GM21737 (cell line): Measurements from ENCODE around the gene TENM3.

Experiments
- ATAC-seq: cut with Tn5 transposase; IDR thresholded peaks from one replicate; pipeline ENCODE4 v1.9.1; 2021; ENCODE audit warnings: mild to moderate bottlenecking, moderate library complexity; ENCODE audit not compliant: unreplicated experiment

The TENM3 gene

DNA sequence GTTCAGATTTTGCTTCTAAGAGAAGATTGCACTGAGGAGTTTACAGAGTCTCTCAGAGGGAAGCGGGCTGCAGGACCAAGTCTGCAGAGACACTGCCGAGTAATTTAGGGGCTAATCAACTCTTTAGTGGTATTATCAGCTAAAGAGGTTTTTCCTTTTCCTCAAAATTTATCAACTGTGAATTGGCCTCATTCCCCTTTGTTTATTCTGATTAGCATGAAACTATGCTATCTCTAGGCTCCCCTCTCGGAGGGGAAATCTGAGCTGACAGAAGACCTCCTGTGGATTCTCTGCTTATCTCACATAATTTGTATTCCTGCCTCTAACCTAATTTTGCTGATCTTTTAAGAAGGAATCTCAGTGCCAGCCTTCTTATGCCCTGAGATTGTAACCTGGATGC lies 473.0 kb downstream of the TENM3 start:
- ATAC-seq: no peak

DNA sequence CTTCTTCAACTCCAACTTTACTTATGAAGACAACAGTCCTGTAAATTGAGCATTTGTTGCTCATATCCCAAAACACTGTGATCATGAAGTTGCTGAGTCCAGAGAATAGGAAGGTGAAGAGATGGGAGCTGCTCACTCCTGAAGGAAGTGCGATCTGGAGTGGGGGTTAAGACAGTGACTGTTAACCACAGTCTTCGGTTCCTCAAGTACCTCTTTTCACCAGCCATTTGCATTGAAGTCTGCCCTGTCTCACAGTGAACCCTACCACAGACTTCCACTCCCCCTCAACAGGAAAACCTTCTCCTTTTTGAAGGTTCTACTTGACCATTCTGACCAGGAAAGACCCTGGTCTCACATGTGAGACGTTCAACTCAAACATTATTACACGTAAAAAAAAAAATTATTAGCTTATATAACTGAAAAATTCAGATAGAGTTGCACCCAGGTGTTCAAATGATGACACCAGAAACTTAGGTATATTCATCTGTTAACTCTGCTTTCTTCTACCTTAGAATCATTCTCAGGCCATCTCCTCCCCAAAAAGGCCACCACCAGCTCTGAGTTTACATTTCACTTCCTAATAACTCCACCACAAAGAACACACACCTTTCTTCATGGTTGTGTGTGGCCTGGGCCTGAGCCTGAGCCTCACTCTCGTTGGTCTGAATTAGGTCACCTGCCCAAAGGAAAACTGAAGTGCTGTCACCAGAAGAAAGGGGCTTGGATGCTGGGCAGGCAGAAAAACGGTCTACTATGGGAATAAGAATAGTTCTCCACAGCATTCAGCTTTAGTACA lies 474.8 kb downstream of the TENM3 start:
- no peak for ATAC-seq

DNA sequence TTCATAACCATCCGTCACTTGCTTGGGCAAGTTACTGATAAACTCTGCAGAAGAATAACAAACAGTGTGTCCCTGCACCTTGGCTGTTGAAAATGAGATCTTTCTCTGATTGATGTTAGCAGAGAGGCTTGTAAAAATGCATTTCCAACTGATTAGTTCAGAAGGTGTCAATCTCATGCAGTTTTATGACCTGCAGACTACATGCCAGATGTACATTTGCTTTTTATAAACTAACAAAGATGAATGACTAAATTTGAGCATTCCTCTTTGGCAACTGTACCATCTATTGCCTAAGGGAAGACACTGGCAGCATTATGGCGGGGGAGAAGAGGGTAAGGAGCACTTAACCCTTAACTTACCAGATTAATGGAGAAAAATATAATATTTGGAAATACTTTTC lies 481.2 kb downstream of the TENM3 start:
- no peak for ATAC-seq

DNA sequence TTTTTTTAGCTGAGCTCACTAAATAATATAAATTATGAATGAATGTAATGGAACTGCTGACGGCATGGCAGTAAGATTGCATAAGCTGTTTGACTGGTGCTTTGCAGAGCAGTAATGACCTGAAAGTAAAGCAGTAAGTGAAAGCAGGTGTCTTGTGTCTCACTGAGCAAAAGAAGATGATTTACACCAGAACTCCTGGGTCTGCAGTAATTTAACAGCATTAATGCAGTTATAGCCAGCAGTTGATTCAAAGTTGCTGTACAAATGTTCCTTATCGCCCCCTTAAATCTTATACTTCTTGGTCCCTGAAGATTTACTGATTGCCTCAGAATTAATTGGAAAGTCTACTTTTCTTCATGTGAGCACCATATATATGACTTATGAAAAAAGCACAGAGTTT lies 486.3 kb downstream of the TENM3 start:
- no peak for ATAC-seq

DNA sequence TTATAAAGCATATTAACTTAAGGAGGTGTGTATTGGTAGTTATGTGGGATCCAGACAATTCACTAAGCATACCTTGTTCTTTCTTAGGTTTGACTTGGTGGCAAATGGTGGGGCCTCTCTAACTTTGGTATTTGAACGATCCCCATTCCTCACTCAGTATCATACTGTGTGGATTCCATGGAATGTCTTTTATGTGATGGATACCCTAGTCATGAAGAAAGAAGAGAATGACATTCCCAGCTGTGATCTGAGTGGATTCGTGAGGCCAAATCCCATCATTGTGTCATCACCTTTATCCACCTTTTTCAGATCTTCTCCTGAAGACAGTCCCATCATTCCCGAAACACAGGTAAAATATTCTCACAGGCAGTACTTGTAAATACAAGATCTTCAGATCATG lies 487.6 kb downstream of the TENM3 start:
- ATAC-seq: no peak

DNA sequence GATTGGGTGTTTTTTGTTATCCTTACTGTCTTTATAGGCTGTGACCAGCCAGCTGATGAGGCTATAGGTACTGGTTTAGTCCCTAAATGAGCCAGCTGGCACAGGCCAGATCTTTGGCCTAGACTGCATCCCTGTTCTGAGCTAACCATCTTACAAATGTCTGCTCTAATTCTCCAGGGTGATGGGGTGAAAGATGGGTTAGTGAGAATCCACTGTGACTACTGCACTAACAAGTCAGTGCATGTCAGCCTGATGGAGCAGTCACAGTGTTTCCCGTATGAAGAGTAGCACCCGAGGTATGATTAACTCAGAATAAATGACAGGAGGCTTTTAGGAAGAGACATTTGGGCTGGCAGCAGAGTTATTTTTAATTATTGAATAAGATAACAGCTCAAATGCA lies 493.0 kb downstream of the TENM3 start:
- ATAC-seq: no peak

DNA sequence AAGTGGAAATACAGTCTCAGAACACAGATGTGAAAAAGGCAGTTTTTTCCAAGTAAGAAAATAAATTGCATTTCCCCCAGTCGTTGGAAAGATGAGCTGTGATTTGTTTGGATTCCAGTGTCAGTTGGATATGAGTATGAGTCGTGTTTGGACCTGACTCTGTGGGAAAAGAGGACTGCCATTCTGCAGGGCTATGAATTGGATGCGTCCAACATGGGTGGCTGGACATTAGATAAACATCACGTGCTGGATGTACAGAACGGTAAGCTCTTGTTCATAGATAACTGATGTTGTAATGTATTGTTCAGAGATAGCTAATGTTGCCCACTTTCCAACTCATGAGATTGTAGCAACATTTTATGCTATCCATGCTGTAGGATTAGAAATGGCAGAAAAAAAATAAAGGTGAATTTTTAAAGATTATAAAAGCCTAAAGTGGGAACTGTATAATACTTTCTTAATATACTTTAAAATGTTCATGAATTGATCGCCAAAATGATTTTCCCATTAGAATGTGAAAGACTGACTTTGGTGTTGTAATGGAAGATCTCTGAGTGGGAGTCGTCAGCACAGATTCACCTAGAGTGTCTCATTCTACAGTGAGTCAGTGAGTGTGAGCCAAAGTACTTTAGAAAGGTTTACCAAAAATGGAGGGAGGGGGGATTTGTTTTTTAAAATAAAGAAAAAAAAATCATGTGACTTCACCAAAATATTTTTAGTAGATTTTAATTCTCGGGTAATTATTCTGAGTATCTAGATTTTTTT lies 495.3 kb downstream of the TENM3 start:
- no peak for ATAC-seq

DNA sequence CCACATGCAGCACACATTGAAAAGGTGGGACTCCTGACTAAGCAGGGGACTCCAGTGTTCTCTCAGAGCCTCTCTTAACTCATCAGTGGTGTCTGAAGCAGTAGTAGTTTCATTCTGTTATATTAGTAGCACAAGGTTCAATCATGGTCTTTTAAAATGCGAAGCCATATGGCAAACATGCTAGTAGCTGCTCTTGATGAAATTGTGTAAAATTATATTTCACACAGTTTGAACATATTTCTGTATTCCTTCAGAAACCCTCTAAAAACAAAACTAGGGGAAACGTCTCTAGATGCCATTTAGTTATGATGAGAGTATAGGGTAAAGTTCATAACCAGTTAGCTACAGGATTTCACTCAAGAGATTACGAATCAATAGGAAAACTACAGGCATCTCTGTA lies 497.1 kb downstream of the TENM3 start:
- no peak for ATAC-seq

DNA sequence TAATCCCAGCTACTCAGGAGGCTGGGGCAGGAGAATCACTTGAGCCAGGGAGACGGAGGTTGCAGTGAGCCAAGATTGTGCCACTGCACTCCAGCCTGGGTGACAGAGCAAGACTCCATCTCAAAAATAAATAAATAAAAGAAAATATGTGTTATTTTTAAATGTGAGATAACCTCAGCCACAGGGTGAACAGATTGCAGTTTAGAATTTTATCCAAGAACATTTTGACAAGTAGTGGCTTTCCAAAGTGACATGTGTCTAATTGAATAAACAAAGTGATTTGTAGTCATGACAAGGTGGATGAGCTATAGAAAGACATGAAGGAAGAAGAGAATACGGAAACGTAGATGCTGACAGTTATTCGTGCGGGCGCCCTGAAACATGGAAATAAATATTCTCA lies 497.9 kb downstream of the TENM3 start:
- ATAC-seq: no peak

DNA sequence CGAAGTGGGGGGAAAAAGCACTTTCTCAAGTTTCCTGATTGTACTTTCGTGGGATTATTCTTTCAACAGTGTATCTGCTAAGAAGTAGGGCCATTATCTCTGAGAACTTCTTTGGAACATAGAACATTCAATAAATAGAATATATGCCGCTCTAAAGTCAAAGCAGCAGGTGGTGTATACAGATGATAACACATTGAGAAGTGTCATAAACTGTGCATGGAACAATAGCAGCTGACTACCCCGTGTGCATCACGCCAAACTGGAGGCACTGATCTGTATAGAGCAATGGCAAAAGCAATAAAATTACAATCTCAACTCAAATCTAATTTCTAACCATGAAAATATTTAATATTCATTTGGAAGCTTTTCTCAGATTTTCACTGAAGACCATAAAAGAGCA lies 498.7 kb downstream of the TENM3 start:
- ATAC-seq: no peak

DNA sequence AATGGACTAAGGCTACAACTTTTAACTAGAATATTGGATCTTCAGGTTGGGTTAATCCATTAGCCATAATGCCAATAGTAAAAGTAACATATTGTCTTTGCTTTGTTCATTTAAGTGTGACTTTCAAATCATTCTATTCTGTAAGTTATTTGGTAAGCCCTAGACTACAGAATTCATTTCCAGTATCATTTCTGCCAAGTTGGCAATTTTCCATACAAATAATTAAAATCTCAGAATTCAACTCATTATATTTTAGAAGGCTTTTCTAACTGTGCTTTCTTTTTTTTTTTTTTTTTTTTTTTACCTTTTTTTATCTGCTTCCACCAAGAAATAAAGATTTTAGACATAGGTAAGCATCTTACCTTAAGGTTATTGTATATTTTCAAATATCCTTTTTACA lies 500.6 kb downstream of the TENM3 start:
- no peak for ATAC-seq

DNA sequence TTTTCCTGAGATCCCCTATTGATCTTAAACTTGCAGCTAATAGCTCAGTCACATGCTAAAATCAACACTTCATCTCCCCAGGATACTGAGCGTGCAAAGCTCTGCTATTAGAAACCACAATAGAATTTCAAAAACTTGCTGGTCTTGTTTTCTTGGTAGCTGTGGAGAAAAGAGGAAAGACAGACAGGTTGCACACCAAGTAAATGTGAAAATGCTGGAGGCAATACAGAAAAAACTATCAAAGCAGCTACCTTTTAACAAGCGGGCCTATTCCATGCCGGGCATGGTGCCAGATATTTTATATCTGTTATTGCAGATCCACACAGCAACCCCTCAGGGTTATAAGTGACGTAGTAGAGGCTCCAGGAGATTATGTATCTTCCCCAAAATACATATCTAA lies 502.0 kb downstream of the TENM3 start:
- no peak for ATAC-seq

DNA sequence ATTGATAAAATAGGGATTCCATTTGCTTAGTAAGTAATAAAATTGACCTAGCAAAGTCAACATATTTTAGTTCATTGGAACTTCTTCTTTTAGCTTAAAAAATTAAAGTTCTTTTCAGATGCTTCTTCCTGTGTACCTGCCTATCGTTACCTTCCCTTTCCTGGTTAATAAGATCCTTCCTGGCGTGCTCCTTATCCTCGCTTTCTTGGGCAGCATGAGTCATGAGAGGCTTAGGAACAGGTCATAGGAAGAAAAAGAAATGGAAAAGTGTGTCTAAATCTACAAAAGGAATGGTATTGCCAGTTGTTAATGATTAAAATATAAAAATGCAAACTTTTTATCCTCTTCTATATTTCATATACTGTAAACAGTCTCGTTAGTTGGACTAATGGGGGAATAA lies 503.7 kb downstream of the TENM3 start:
- ATAC-seq: no peak

DNA sequence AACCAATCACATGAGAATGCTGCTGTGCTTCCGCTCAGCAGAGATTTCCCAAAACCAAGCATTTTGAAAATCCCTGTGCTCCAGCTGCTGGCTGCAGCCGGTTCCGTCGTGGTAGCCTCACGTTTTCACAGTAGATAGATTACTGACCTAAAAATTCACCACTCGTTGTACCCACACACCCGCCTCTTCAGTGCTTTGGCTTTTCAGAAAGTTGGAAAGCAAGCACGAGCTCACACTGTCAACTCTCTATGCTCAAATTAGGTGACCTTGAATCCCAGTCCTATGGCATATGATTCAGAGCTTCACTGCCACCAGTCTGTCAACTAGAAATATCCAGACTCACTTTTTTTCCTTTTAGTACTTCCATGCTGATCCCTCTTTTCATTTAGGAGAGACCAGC lies 505.1 kb downstream of the TENM3 start:
- no peak for ATAC-seq

DNA sequence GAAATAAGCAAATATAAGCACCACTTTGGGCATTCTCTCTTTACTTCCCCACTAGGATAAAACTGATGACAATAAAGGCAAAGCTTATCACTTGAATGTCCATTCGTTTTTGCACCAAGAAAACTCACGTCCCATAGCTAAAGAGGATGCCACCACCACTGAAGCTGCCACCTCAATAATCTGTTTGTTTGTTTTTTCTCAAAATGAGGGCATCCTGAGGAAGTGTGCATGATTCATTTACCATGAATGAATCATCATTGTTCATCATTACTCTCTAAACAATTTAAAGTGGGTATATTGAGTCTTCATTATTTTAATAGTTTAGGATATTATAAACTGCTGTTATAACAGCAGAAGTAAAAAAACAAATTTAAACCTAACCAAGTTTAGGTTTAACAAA lies 505.7 kb downstream of the TENM3 start:
- no peak for ATAC-seq

DNA sequence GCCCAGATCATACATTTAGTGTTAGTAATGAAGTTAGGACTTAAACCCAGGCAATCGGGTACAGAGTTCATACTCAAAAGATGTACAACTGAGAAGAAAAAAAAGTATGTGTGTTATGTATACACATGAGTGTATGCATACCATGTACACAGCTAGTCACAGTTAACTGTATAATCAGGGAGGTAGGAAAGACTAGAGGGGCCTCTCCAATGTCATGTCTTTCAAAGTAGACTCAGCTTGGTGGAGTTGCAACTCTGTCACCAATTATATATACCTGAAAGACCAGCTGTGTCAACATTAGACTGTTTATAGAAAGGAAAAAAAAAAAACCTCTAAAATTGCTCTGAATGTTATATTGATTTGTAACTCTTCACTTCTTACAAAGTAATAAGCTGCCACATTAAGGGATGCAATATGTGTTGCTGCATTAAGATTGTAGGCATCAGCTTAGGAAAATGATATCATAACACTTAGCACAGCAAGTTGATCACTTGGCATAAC lies 506.5 kb downstream of the TENM3 start:
- ATAC-seq: no peak

DNA sequence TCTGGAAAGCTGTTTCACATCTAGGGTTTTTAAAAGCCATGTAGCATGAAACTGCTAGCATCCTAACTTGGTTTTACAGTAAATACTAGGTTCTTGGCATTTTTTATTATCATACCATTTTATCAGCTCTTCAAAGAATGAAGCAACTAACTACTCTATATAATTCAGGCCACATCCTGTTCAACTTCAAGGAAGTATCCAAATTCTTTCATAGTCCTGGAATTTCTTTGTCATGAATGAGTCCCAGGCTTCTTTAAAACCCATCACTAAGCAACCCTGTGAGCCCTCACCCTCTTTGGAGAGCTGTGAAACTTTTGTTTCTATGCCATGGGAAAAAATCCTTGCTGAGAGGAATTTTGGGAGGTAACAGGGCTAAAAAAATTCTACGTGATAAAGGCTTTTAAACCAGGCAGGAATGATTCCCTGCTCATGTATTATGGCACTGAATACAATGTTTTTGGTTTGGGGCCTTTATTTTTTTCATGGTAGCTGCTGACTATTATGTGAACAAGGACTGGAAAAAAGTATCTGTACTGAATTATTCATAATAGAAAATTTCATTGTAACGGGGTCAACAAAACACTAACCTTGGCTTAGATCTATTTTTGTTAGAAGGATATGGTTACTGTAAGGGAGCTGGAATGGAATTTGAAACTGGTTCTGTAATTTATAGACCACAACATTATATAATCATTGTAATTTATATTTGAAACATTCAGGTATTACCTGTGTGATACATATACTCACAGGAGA lies 509.1 kb downstream of the TENM3 start:
- no peak for ATAC-seq

DNA sequence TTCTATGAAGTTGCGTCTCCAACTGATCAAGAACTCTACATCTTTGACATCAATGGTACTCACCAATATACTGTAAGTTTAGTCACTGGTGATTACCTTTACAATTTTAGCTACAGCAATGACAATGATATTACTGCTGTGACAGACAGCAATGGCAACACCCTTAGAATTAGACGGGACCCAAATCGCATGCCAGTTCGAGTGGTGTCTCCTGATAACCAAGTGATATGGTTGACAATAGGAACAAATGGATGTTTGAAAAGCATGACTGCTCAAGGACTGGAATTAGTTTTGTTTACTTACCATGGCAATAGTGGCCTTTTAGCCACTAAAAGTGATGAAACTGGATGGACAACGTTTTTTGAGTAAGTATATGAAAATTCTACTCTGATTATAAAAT lies 511.7 kb downstream of the TENM3 start:
- ATAC-seq: no peak

DNA sequence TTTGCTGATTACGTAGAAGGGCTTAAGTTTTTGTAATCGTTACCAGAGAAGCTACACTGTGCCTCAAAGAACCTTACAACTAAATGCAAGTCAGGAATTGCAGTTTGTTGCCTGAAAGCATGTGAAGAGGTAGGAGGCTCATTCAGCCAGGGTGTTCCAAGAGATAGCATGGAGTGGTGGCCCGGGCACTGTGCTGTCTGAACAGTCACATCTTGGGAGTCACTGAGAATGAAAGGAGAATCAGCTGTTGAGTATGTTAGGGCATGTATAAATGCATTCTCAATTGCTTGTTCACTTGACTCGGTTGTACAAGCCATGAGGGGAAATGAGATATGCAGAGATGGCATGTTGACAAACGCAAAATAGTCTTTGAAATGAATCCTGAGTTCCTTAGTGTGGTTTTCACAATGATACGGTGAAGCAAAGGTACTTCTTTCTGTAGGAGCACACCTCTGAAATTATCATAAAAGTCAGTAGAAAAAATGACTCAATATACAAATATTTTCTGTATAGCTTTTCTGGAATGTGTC lies 513.0 kb downstream of the TENM3 start:
- ATAC-seq: no peak

DNA sequence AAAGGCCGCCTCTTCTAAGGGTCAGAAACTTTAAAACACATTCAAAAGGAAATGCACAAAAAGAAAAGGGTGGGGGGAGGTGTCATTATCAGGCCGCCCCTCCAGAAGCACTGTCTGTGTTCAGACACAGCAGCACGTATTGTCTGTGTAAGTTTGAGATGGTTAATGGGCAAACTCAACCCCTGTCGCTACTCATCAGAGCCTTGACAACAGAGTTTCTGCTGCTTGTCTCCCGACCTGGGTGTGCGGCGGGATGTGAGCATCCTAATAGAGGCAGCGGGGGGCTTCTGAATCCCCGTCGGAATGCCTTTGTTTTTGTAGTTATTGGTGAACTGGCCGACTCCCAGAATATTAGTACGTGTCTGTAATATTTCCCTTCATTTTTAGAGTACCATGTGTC lies 515.1 kb downstream of the TENM3 start:
- ATAC-seq: no peak

DNA sequence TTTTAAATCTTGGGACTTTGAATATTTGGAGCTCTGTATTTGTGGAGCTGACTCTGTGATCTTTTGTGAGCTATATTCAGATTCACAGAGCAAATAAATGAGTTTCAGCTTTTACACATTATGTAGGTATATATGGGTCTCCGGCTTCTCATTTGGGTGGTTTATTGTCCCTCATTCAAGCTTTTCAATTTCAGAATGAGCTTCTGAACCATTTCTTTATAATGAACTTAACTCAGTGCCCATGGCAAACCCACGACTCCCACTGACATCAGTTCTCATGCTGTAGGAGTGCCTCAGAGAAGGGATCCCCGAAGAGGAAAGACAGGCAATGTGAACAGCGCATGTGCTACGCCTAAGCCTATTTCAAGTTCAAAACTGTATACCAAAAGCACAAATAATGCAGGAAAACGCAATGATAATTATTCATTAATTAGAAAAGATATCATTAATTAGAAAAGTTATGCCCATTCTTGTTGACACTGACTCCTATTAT lies 517.4 kb downstream of the TENM3 start:
- no peak for ATAC-seq
